Measurements from ENCODE around the gene ASB8.

- TF ChIP-seq LEF1 (IDR thresholded peaks at IDR 0.05; ENCODE audit: borderline replicate concordance) (no peak), HDGF (IDR thresholded peaks at IDR 0.05; ENCODE audit: borderline replicate concordance) (no peak), ZNF384 (IDR thresholded peaks at IDR 0.05) (no peak), FOXK2 (IDR thresholded peaks at IDR 0.05) (no peak), BHLHE40 (IDR thresholded peaks at IDR 0.05; ENCODE audit: borderline replicate concordance) (no peak), PKNOX1 (IDR thresholded peaks at IDR 0.05) (no peak), FOXA1 (IDR thresholded peaks at IDR 0.05) (no peak)
These were observed 33.8 kb upstream of the ASB8 start for GRCh38 chr12:48191096-48191495.
